H9 (cell line): ENCODE results near the gene CSTF1. TPM values are rescaled to one million over a fixed set of nuclear protein-coding genes. Genes with fewer than 3 reads are reported as not detected.

Experiments
- DNase-seq: peaks from one replicate; pipeline ENCODE4 v3.0.0-alpha.2; 2017
- H2AFZ ChIP-seq: one replicate; pipeline ENCODE4 v1.6.1; 2013; ENCODE audit warnings: mild to moderate bottlenecking, low read length, control low read depth, moderate library complexity
- H2AK5ac ChIP-seq: 2 replicates; pipeline ENCODE4 v1.6.1; 2013; ENCODE audit warnings: low read length, control low read depth, mixed read lengths; ENCODE audit not compliant: insufficient read length
- H2BK120ac ChIP-seq: one replicate; pipeline ENCODE4 v1.6.1; 2013; ENCODE audit warnings: low read depth, mild to moderate bottlenecking, low read length, control low read depth, inconsistent platforms; ENCODE audit not compliant: poor library complexity, severe bottlenecking
- H2BK12ac ChIP-seq: 2 replicates; pipeline ENCODE4 v1.6.1; 2013; ENCODE audit warnings: low read length, control low read depth, mixed read lengths, low read depth; ENCODE audit not compliant: insufficient read length
- H2BK15ac ChIP-seq: 2 replicates; pipeline ENCODE4 v1.6.1; 2013; ENCODE audit warnings: low read depth, low read length, control low read depth
- H2BK20ac ChIP-seq: one replicate; pipeline ENCODE4 v1.6.1; 2013; ENCODE audit warnings: low read depth, mild to moderate bottlenecking, low read length, control low read depth, inconsistent platforms; ENCODE audit not compliant: poor library complexity, severe bottlenecking
- H2BK5ac ChIP-seq: 2 replicates; pipeline ENCODE4 v1.6.1; 2013; ENCODE audit warnings: low read length, control low read depth, mixed read lengths; ENCODE audit not compliant: insufficient read length
- H3K14ac ChIP-seq: 2 replicates; pipeline ENCODE4 v1.6.1; 2013; ENCODE audit warnings: low read length, control low read depth; ENCODE audit not compliant: insufficient read depth
- H3K18ac ChIP-seq: 2 replicates; pipeline ENCODE4 v1.6.1; 2013; ENCODE audit warnings: low read depth, mild to moderate bottlenecking, mixed read lengths, low read length, control low read depth; ENCODE audit not compliant: insufficient read length
- H3K23ac ChIP-seq: 2 replicates; pipeline ENCODE4 v1.6.1; 2013; ENCODE audit warnings: low read length, control low read depth, mixed read lengths, low read depth; ENCODE audit not compliant: insufficient read length
- H3K23me2 ChIP-seq: 2 replicates; pipeline ENCODE4 v1.6.1; 2013; ENCODE audit warnings: low read depth, mild to moderate bottlenecking, mixed read lengths, low read length, control low read depth; ENCODE audit not compliant: insufficient read length, poor library complexity, severe bottlenecking
- H3K27ac ChIP-seq: 2 replicates; pipeline ENCODE4 v1.5.1; 2013; ENCODE audit warnings: low read length, control low read depth, mixed read lengths, low read depth; ENCODE audit not compliant: insufficient read length
- H3K27me3 ChIP-seq: 2 replicates; pipeline ENCODE4 v1.6.1; 2013; ENCODE audit warnings: low read length, control low read depth, inconsistent platforms; ENCODE audit not compliant: insufficient read depth
- H3K4ac ChIP-seq: 2 replicates; pipeline ENCODE4 v1.6.1; 2013; ENCODE audit warnings: low read depth, mild to moderate bottlenecking, control low read depth, inconsistent platforms, low read length, moderate library complexity
- H3K4me1 ChIP-seq: 2 replicates; pipeline ENCODE4 v1.6.1; 2013; ENCODE audit warnings: low read length, control low read depth, inconsistent platforms; ENCODE audit not compliant: insufficient read depth
- H3K4me2 ChIP-seq: 2 replicates; pipeline ENCODE4 v1.6.1; 2013; ENCODE audit warnings: low read length, control low read depth, mixed read lengths; ENCODE audit not compliant: insufficient read length, insufficient read depth
- H3K56ac ChIP-seq: 2 replicates; pipeline ENCODE4 v1.6.1; 2013; ENCODE audit warnings: low read depth, mild to moderate bottlenecking, mixed read lengths, low read length, control low read depth; ENCODE audit not compliant: insufficient read length
- H3K79me1 ChIP-seq: 2 replicates; pipeline ENCODE4 v1.6.1; 2013; ENCODE audit warnings: low read depth, mild to moderate bottlenecking, moderate library complexity, low read length, control low read depth, inconsistent platforms; ENCODE audit not compliant: insufficient read depth, poor library complexity, severe bottlenecking
- H3K79me2 ChIP-seq: 2 replicates; pipeline ENCODE4 v1.6.1; 2013; ENCODE audit warnings: low read length, control low read depth, inconsistent platforms; ENCODE audit not compliant: insufficient read depth
- H3K9ac ChIP-seq: 2 replicates; pipeline ENCODE4 v1.6.1; 2013; ENCODE audit warnings: low read length, control low read depth, mixed read lengths; ENCODE audit not compliant: insufficient read length; ENCODE audit errors: extremely low read depth
- H3K9me3 ChIP-seq: one replicate; pipeline ENCODE4 v1.6.1; 2013; ENCODE audit warnings: low read depth, low read length, inconsistent platforms; ENCODE audit not compliant: control insufficient read depth
- H3T11ph ChIP-seq: one replicate; pipeline ENCODE4 v1.6.1; 2013; ENCODE audit warnings: mild to moderate bottlenecking, low read length, control low read depth, inconsistent platforms
- H4K20me1 ChIP-seq: one replicate; pipeline ENCODE4 v1.6.1; 2013; ENCODE audit not compliant: control insufficient read depth, insufficient read length, insufficient read depth
- H4K5ac ChIP-seq: 2 replicates; pipeline ENCODE4 v1.6.1; 2013; ENCODE audit warnings: low read depth, mild to moderate bottlenecking, mixed read lengths, low read length, control low read depth; ENCODE audit not compliant: insufficient read length
- H4K8ac ChIP-seq: replicated peaks from 2 replicates; pipeline ENCODE4 v1.6.1; 2013; ENCODE audit warnings: low read length, control low read depth, mixed read lengths, low read depth; ENCODE audit not compliant: insufficient read length
- H4K91ac ChIP-seq: 2 replicates; pipeline ENCODE4 v1.6.1; 2013; ENCODE audit warnings: low read depth, mild to moderate bottlenecking, moderate library complexity, mixed read lengths, low read length, control low read depth; ENCODE audit not compliant: insufficient read length
- H3K27ac Mint-ChIP-seq, 3 experiments: 2 replicates in 2 of 3; 3 replicates in 1 of 3; pipeline ENCODE4 v1.8.0; 2020 to 2021; ENCODE audit warnings: mixed read lengths in 3 of 3, mild to moderate bottlenecking in 1 of 3, moderate library complexity in 1 of 3
- H3K27me3 Mint-ChIP-seq: 2 replicates; pipeline ENCODE4 v1.8.0; 2021; ENCODE audit warnings: low read depth, mild to moderate bottlenecking, moderate library complexity, mixed read lengths
- H3K36me3 Mint-ChIP-seq, 3 experiments: 2 replicates in 2 of 3; 3 replicates in 1 of 3; pipeline ENCODE4 v1.8.0; 2020 to 2021; ENCODE audit warnings: low read depth in 3 of 3, mixed read lengths in 3 of 3; ENCODE audit not compliant: insufficient read depth in 1 of 3
- H3K4me1 Mint-ChIP-seq, 2 experiments: 2 replicates each; pipeline ENCODE4 v1.8.0; 2020; ENCODE audit warnings: mixed read lengths in 2 of 2
- H3K4me3 Mint-ChIP-seq, 2 experiments: 2 replicates in 1 of 2; 3 replicates in 1 of 2; pipeline ENCODE4 v1.8.0; 2020 to 2021; ENCODE audit warnings: mild to moderate bottlenecking in 2 of 2, mixed read lengths in 2 of 2, moderate library complexity in 1 of 2
- H3K9me3 Mint-ChIP-seq, 2 experiments: 2 replicates in 1 of 2; 3 replicates in 1 of 2; pipeline ENCODE4 v1.8.0; 2020; ENCODE audit warnings: mild to moderate bottlenecking in 2 of 2, mixed read lengths in 2 of 2, moderate library complexity in 1 of 2
- CTCF ChIP-seq: fragments of 200-600 bp; sonication (generic); conservative IDR thresholded peaks from 3 replicates; pipeline ENCODE4 v1.8.0; 2021; ENCODE audit warnings: antibody characterized with exemption, mild to moderate bottlenecking
- total RNA-seq: library from RNA; stranded (reverse); gene quantifications from 2 replicates; pipeline ENCODE4 v1.2.1, GENCODE V29; 2021

The CSTF1 gene
- total RNA-seq, 1 experiment from 2014 or later, result 72.9 TPM

- no peak overlapping the region for H4K91ac ChIP-seq
- no peaks in the 10 kb centered on the region for H3K23me2 ChIP-seq
- Mint-ChIP-seq H3K9me3 (no peaks in the 10 kb centered on the region), H3K27ac (no peak overlapping the region), H3K36me3 (no peaks in the 10 kb centered on the region), H3K4me1 (peaks cover 9 to 10% of the 10 kb centered on the region in 2 experiments), H3K27me3 (peaks cover 67% of the 10 kb centered on the region), H3K4me3 (no peak overlapping the region)
- H3K14ac ChIP-seq, result no peak overlapping the region
- H4K5ac ChIP-seq, result no peak overlapping the region
- H2BK120ac ChIP-seq, result no peak overlapping the region
- H3K23ac ChIP-seq, result no peak overlapping the region
- no peak overlapping the region for H3T11ph ChIP-seq
- no peak overlapping the region for H2BK15ac ChIP-seq
- no peaks in the 10 kb centered on the region for H3K79me2 ChIP-seq
- no peaks in the 10 kb centered on the region; the same call in 1 of the 2 replicates for H3K4me1 ChIP-seq
- H3K18ac ChIP-seq, result no peak overlapping the region
- no peak overlapping the region for H2AK5ac ChIP-seq
- H3K27ac ChIP-seq, result no peak overlapping the region
- no peak overlapping the region for H3K56ac ChIP-seq
- H3K4ac ChIP-seq, result no peak overlapping the region
- no peak overlapping the region for H2BK20ac ChIP-seq
- no peak overlapping the region for H2BK5ac ChIP-seq
- no peaks in the 10 kb centered on the region for H3K79me1 ChIP-seq
- H4K8ac ChIP-seq, result no peak overlapping the region
- no peak overlapping the region for H3K4me2 ChIP-seq
- H2BK12ac ChIP-seq, result no peak overlapping the region
- H4K20me1 ChIP-seq, result no peaks in the 10 kb centered on the region
- peaks cover 2% of the 10 kb centered on the region; the same call in 1 of the 2 replicates for H3K27me3 ChIP-seq
- no peak overlapping the region for H2AFZ ChIP-seq
- H3K9me3 ChIP-seq, result no peaks in the 10 kb centered on the region
- no peak overlapping the region for H3K9ac ChIP-seq
- DNase-seq, result no peak
- no peak for TF ChIP-seq CTCF
Measured at GRCh38 chr20:56426926-56427325, 34.5 kb downstream of the CSTF1 start.
